NCI-H2196 treated with DMSO at 0.1 percent for 48 hours (cell line): ENCODE results near the gene IFNK.

Experiments
- DNase-seq: peaks from one replicate; lab custom pipeline; 2025; ENCODE audit not compliant: unreplicated experiment; lab: John Stamatoyannopoulos, UW

IFNK gene

DNA sequence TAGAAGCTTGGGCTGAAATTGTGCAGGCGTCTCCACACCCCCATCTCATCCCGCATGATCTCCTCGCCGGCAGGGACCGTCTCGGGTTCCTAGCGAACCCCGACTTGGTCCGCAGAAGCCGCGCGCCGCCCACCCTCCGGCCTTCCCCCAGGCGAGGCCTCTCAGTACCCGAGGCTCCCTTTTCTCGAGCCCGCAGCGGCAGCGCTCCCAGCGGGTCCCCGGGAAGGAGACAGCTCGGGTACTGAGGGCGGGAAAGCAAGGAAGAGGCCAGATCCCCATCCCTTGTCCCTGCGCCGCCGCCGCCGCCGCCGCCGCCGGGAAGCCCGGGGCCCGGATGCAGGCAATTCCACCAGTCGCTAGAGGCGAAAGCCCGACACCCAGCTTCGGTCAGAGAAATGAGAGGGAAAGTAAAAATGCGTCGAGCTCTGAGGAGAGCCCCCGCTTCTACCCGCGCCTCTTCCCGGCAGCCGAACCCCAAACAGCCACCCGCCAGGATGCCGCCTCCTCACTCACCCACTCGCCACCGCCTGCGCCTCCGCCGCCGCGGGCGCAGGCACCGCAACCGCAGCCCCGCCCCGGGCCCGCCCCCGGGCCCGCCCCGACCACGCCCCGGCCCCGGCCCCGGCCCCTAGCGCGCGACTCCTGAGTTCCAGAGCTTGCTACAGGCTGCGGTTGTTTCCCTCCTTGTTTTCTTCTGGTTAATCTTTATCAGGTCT lies 49.0 kb downstream of the IFNK start, which contains the start of gene C9orf72:
TSS of gene C9orf72 (minus strand) at position 564 of the 716 bp plus-strand sequence. CDS start 6,361 bp downstream, outside the sequence.
- no peak for DNase-seq

- DNase-seq: peak; percentile 97
Observed at GRCh38 chr9:27573634-27574590, 49.8 kb downstream of the IFNK start.
